Measurements from ENCODE around the gene DNMT1. TPM values are rescaled to one million over a fixed set of nuclear protein-coding genes. Genes with fewer than 3 reads are reported as not detected.
A peak's percentile ranks its signal among the peaks of the same experiment; 100 is the strongest.

DNMT1 gene
- total and polyA plus RNA-seq, 12 donors = 11.8 to 36.4 (median 21.6) TPM

DNA sequence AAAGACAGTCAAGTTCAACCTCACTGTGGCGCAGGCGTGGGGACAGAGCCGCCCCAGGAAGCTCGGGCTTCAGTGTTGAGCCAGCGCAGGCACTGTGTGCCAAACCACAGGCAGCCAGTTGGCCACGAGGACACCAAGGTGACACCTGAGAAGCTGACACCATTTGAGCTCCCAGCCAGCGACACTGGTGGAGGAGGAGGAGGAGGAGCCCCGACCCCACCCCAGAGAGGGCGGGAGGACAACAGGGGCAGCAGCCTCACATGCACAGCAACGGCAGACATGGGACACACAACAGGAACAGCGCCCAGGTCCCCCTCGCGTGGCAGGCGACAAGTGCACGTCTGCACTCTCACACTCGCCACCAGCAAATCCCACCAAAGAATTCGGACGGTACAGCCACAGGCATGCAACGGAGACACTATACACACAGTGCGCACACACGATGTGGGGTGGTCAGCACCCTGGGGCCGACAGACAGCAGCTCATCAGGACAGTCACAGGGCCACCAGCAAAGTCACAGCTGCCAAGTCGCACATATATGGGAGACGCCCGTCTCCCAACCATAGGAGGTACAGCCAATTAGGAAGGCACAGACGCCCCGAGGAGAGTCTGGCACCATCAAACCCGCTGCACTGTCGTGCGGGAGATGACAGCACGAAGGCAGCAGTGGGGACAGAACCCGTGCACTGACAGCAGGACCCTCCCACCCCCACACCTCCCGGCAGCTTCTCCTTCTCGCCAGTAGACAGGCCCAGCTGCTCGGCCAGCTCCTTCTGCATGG, 78.5 kb downstream of the DNMT1 start:
- no peak overlapping the region for H3K4me3 ChIP-seq
- TF ChIP-seq, protein P1, sequence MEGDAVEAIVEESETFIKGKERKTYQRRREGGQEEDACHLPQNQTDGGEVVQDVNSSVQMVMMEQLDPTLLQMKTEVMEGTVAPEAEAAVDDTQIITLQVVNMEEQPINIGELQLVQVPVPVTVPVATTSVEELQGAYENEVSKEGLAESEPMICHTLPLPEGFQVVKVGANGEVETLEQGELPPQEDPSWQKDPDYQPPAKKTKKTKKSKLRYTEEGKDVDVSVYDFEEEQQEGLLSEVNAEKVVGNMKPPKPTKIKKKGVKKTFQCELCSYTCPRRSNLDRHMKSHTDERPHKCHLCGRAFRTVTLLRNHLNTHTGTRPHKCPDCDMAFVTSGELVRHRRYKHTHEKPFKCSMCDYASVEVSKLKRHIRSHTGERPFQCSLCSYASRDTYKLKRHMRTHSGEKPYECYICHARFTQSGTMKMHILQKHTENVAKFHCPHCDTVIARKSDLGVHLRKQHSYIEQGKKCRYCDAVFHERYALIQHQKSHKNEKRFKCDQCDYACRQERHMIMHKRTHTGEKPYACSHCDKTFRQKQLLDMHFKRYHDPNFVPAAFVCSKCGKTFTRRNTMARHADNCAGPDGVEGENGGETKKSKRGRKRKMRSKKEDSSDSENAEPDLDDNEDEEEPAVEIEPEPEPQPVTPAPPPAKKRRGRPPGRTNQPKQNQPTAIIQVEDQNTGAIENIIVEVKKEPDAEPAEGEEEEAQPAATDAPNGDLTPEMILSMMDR (IDR thresholded peaks at IDR 0.05) = no peak
- 82 to 87% methylated on average over 35 of the region's 35 CpGs for WGBS, 2 donors
- no peaks in the 10 kb centered on the region for H3K27me3 ChIP-seq
- DNase-seq (no peak), ATAC-seq (peak in 1 of 8 donors; percentile 13)
- H3K9me3 ChIP-seq = no peaks in the 10 kb centered on the region
- peaks cover 0 to 62% (median 31%) of the 10 kb centered on the region in 9 donors for H3K36me3 ChIP-seq
- intact Hi-C loops (cut with DNase I) = loop anchor here in 2 of 10 donors (10.0 kb wide), 2 partner anchors 119 to 181 kb away; partner anchors contain the start of genes OLFM2 (in 1 of the 2) and S1PR2 (in 1 of the 2)
- H3K27ac ChIP-seq = no peak overlapping the region
- peaks cover 8 to 54% (median 21%) of the 10 kb centered on the region in 9 donors for H3K4me1 ChIP-seq

DNA sequence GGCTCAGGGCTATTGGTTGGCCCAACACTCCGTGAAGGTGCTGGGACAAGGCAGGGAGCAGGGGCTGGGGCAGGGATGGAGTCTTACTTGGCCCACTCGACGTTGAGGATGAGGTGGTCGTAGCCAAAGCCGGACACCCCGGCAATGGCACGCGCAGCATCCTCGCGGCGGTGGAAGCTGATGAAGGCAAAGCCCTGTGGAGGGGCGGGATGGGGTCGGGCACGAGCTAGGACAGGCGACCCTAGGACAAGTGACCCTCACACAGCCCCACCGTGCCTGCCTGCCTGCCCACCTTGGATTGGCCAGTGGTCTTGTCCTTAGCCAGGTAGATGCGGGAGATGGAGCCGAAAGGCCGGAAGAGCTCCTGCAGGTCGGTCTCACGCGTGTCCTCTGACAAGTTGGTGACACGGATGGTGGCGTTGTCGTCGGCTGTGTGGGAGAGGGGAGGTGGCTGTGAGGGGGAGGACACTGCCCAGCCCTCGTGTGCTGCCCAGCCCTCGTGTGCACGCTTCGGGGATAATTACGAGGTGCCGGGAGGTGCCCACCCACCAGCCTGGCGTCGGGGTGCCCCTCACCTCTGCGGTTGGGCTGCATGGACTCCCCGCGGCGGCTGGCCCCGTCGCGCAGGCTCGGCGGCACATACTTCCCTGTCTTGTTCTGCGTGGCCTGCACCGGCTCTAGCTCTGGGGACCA, 79.2 kb downstream of the DNMT1 start:
- H3K36me3 ChIP-seq = peaks cover 0 to 69% (median 35%) of the 10 kb centered on the region in 9 donors
- DNase-seq (no peak), ATAC-seq (no peak)
- no peaks in the 10 kb centered on the region for H3K27me3 ChIP-seq
- WGBS, 2 donors = 88 to 89% methylated on average over 40 to 45 of the region's 45 CpGs
- intact Hi-C loops (cut with DNase I) = loop anchor here in 2 of 10 donors (10.0 kb wide), 2 partner anchors 119 to 181 kb away; partner anchors contain the start of genes OLFM2 (in 1 of the 2) and S1PR2 (in 1 of the 2)
- no peak overlapping the region for H3K27ac ChIP-seq
- H3K4me1 ChIP-seq = peaks cover 8 to 59% (median 19%) of the 10 kb centered on the region in 9 donors
- TF ChIP-seq, protein P1 (IDR thresholded peaks at IDR 0.05) = no peak
- H3K9me3 ChIP-seq = no peaks in the 10 kb centered on the region
- H3K4me3 ChIP-seq = no peak overlapping the region

DNA sequence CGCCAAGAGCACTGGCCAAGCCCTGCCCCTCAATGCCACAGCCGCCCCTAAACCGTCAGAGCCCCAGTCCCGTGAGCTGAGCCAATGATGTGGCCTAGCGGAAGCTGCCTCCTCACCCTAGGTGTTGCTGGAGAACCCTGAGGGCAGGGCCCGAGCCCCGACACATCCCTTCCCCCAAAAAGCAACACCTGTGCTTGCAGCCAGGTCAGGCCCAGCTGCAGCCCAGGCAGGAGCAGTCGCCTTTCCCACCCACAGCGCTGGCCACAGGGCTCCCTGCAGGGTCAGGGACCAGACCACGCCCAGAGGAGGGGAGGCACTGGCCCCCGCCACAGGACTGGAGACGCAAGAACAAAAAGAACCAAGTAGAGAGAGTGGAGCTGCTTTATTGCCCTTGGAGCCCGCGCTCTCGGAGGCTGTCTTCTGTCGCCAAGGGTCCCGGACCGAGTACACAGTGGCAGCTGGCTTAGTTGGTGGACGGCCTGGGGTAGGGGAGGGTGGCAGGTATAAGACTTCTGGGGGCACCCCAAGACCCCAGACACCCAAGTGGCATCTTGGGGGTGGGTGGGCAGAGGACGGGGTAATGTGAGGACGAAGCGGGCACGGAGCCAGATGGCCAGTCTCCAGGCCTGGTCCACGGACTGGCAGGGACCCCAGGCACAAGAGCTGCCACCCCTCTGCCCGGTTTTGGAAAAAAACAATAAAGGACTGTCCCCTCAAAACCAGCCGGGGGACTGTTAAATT, 79.9 kb downstream of the DNMT1 start:
- no peak overlapping the region for H3K4me3 ChIP-seq
- ATAC-seq (no peak), DNase-seq (no peak)
- TF ChIP-seq, protein P1 (IDR thresholded peaks at IDR 0.05) = no peak
- H3K4me1 ChIP-seq = peaks cover 8 to 52% (median 19%) of the 10 kb centered on the region in 9 donors
- intact Hi-C loops (cut with DNase I) = loop anchor here in 3 of 10 donors (5.0 to 10.0 kb wide), 3 partner anchors 120 to 183 kb away; partner anchors contain the start of genes OLFM2 (in 1 of the 3) and S1PR2 (in 1 of the 3)
- H3K9me3 ChIP-seq = no peaks in the 10 kb centered on the region
- H3K36me3 ChIP-seq = peaks cover 0 to 76% (median 42%) of the 10 kb centered on the region in 9 donors
- no peaks in the 10 kb centered on the region for H3K27me3 ChIP-seq
- 81 to 84% methylated on average over 26 of the region's 26 CpGs for WGBS, 2 donors
- no peak overlapping the region for H3K27ac ChIP-seq
